Bronchial epithelial cell (primary cell): ENCODE data around the gene OR52E8. TPM values are rescaled to one million over a fixed set of nuclear protein-coding genes. Genes with fewer than 3 reads are reported as not detected.

Experiments used
- DNase-seq: peaks from one replicate; pipeline ENCODE4 v3.0.0-alpha.2; 2010; ENCODE audit warnings: low read depth
- FAIRE-seq: peaks from 2 replicates; lab custom pipeline; 2011; peaks lifted over from hg19 to GRCh38; lab: Jason Lieb, UNC
- H3K27me3 ChIP-seq: 2 replicates; pipeline ENCODE4 v1.5.1; 2011; ENCODE audit warnings: low read length; ENCODE audit not compliant: control insufficient read depth, insufficient read depth
- H3K36me3 ChIP-seq: 2 replicates; pipeline ENCODE4 v1.5.1; 2011; ENCODE audit warnings: low read length; ENCODE audit not compliant: control insufficient read depth, insufficient read depth
- H3K4me3 ChIP-seq: 2 replicates; pipeline ENCODE4 v1.5.1; 2011; ENCODE audit warnings: mild to moderate bottlenecking, low read depth, low read length, control low read depth
- total RNA-seq: library from RNA; depleted of rRNA; stranded (reverse); fragments of >200 nt; gene quantifications from 2 replicates; pipeline ENCODE4 v1.2.1, GENCODE V29; 2014
- TF ChIP-seq, protein P1 (sequence below): IDR thresholded peaks from 2 replicates; pipeline ENCODE4 v1.5.1; 2011; ENCODE audit warnings: mild to moderate bottlenecking, moderate library complexity, low read length, control low read depth, inconsistent platforms; ENCODE audit not compliant: insufficient read depth, severe bottlenecking

The OR52E8 gene
- not detected in 2 replicates for total RNA-seq

DNA sequence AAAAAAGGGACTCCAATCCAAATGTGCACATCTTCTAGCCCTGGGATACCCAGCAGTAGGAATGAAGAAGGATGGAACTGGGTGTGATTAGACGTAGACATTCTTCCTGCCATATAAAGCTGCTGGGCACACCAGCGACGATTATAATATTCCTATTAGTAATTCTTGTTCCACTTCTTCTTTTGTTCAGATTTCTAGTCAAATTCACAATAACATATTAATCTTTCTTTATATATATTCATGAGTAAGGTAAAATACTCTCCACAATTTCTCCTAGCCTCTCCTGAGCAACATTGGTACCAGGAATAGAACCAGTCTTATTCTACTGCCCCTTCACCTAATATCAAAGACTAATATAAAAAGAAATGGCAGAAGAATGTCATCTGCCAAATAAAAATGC, at the start of gene OR52E8:
OR52E8 (minus strand) TSS at position 101 of the 400 bp plus-strand sequence; CDS start at position 101, 0 bp downstream.
- TF ChIP-seq, protein P1, sequence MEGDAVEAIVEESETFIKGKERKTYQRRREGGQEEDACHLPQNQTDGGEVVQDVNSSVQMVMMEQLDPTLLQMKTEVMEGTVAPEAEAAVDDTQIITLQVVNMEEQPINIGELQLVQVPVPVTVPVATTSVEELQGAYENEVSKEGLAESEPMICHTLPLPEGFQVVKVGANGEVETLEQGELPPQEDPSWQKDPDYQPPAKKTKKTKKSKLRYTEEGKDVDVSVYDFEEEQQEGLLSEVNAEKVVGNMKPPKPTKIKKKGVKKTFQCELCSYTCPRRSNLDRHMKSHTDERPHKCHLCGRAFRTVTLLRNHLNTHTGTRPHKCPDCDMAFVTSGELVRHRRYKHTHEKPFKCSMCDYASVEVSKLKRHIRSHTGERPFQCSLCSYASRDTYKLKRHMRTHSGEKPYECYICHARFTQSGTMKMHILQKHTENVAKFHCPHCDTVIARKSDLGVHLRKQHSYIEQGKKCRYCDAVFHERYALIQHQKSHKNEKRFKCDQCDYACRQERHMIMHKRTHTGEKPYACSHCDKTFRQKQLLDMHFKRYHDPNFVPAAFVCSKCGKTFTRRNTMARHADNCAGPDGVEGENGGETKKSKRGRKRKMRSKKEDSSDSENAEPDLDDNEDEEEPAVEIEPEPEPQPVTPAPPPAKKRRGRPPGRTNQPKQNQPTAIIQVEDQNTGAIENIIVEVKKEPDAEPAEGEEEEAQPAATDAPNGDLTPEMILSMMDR, result no peak
- H3K4me3 ChIP-seq, result no peak within 1 kb of the TSS
- no peaks in the 10 kb centered on the region for H3K36me3 ChIP-seq
- DNase-seq, result no peak
- no peak for FAIRE-seq
- H3K27me3 ChIP-seq, result no peaks in the 10 kb centered on the region

DNA sequence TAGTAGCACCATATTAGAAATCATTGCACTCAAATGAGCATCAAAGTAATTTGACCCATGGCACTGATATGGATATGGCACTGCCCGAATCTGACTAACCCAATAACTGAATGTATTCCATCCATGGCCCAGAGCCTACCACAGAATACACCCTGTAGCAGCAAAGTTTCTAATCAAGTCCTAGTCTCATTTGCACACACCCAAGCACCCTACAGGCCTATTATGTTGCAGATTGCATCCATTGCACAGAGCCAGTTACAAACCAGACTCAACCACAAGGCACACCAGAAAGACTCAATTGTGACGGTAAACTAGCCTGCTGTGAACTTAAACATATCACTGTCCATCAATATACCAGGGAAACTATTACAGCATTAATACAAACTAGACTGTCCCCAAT, 42.0 kb upstream of the OR52E8 start:
- Histone ChIP-seq H3K36me3 (no peaks in the 10 kb centered on the region), H3K4me3 (no peak overlapping the region), H3K27me3 (no peaks in the 10 kb centered on the region)
- FAIRE-seq, result no peak
- no peak for DNase-seq
- TF ChIP-seq, protein P1, result no peak

DNA sequence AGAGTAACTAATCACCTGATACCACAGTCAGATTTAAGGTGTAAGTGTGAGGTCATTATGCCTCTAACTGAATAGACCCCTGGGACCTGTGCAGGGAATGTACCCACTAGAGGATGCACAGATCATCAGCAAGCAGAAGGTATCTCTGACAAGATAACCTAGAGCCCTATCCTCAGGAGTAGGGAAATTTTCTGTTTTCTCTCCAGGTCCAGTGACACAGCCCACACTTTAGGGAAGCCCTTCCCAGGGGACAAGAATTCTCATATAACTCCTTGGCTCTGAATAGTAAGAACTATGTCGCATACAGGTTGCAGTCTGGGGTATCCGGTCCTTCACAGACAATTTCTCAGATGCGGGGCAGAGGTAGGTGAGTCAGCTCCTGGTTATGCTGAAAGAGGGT, 35.4 kb upstream of the OR52E8 start, which contains the start of gene OR52E5:
OR52E5 (plus strand) TSS at position 301 of the 400 bp plus-strand sequence. CDS start 7,569 bp downstream, outside the sequence.
- no peaks in the 10 kb centered on the region for H3K36me3 ChIP-seq
- TF ChIP-seq, protein P1, result no peak
- FAIRE-seq, result no peak

DNA sequence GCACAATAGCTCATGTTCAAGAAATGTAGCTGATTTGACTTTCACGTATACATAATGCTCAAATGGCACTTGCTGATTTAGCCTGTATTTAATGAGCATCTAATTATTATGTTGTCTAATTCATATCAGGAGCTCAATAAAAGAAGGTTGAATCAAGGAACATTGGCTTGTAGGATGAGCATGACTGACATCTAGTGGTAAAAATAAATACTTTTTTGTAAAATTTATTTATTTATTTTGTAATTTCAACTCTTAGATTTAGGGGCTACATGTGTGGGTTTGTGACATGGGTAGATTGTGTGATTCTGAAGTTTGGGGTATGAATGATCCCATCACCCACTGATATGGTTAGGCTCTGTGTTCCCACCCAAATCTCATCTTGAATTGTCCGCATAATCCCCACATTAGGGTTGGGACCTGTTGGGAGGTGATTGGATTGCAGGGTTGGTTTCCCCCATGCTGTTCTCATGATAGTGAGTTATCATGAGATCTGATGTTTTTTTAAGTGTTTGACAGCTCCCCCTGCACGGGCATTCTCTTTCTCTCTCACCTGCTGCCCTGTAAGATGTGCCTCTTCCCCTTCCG, 33.8 kb upstream of the OR52E8 start:
- DNase-seq, result peak; percentile 27
- Histone ChIP-seq H3K4me3 (no peak overlapping the region), H3K36me3 (no peaks in the 10 kb centered on the region), H3K27me3 (no peaks in the 10 kb centered on the region)
- FAIRE-seq, result no peak
- TF ChIP-seq, protein P1, result peak; percentile 15

More for the DNA sequence above, 35.4 kb upstream of the OR52E8 start, which contains the start of gene OR52E5:
- DNase-seq, result no peak
- Histone ChIP-seq H3K27me3 (no peaks in the 10 kb centered on the region), H3K4me3 (no peak within 1 kb of the TSS)

DNA sequence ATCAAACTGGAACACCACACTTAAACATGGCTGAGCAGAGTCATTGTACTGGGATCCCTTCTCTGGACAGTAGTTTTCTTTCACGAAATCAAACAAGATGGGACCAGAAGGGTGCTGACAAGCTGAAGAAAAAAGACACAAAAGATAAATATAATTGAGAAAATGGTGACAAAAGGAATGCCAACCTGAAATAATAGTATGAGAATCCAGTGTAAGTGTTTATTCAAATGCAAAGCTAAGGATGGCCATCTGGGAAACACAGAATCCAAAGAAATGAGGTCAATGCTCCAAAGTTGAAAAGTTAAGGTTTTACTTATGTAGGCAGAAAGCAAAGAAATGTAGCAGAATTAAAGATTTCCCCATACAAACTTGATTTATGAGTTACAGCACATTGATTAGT, 30.2 kb upstream of the OR52E8 start:
- TF ChIP-seq, protein P1, result no peak
- no peak for FAIRE-seq
- H3K4me3 ChIP-seq, result no peak overlapping the region
- H3K36me3 ChIP-seq, result no peaks in the 10 kb centered on the region
- DNase-seq, result no peak
- H3K27me3 ChIP-seq, result no peaks in the 10 kb centered on the region

DNA sequence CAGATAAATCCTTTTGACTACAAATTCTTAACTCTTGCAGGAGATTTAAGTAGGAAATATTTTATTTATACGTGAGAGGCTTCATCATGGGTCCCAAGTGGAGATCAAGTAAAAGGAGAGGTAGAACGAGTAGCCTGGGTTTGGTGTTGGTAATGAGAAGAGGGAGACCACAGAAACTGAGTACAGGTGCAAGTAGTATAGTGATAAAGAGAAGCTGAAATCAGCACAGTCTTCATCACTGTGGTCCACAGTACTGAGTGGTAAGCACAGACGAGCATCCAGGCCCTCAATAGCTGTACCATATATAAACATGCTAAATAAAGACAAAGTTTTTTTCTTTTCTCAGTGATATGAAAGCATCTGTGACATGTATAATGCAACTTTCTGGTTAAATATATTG, 29.7 kb upstream of the OR52E8 start:
- FAIRE-seq, result no peak

More for the DNA sequence above, 29.7 kb upstream of the OR52E8 start:
- TF ChIP-seq, protein P1, result no peak
- DNase-seq, result no peak
- Histone ChIP-seq H3K4me3 (no peak overlapping the region), H3K36me3 (no peaks in the 10 kb centered on the region), H3K27me3 (no peaks in the 10 kb centered on the region)
